GM18909 (cell line): Measurements from ENCODE around the gene HLX.
A peak's percentile ranks its signal among the peaks of the same experiment; 100 is the strongest.

Experiments
- ATAC-seq: cut with Tn5 transposase; IDR thresholded peaks from one replicate; pipeline ENCODE4 v1.9.1; 2021; ENCODE audit warnings: mild to moderate bottlenecking; ENCODE audit not compliant: unreplicated experiment, poor library complexity

The HLX gene

GRCh38 chr1:220879076-220879508 is at the start of gene HLX:
Gene HLX (plus strand): TSS chr1:220879443. CDS start chr1:220879858, 415 bp downstream.
- ATAC-seq = peak; percentile 60

- no peak for ATAC-seq
Measured at GRCh38 chr1:220833436-220833835, 45.8 kb upstream of the HLX start.

DNA sequence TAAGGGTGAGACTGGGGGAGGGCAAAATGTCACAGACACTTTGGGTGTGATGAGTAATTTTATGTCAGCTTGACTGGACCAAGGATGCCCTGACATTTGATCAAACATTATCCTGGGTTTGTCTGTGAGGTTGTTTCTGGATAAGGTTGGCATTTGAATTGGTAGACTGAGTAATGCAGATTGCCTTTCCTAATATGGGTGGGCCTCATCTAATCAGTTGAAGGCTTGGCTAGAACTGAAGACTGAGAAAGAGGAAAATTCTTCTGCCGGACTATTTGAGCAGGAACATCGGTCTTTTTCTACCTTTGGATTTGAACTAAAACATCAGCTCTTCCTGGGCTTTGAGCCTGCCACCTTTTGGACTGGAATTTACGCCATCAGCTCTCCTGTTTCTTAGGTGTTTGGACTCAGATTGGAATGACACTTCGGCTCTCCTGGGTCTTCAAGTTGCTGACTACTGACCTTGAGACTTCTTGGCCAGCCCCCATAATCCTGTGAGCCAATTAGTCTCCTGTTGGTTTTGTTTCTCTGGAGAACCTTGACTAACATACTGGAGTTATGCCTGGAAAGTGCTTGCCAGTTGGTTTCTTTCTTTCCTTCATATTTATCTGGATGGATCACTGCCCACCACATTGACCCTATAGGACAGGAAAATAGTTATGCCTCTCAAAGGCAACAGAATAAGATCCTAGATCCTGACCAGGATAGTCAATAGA is 44.9 kb upstream of the HLX start:
- ATAC-seq = no peak

DNA sequence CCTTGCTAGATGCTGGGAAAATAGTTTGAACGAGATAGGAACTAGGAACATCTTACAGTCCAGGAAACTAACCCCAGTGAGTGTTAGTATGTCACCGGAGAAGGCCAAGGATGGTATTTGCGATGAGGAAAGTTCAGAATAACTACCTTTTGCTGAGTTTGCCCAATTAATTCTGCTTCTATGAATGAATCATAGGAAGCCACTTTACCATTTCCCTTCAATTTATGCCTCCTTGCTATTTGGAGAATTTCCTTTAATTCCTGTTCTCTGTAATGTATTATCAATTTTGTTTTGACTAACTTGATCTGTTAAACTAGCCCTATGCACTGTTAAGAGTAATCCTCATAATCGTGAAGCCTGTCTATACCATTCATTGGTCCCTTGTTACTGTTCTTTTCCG is 40.7 kb upstream of the HLX start:
- no peak for ATAC-seq

DNA sequence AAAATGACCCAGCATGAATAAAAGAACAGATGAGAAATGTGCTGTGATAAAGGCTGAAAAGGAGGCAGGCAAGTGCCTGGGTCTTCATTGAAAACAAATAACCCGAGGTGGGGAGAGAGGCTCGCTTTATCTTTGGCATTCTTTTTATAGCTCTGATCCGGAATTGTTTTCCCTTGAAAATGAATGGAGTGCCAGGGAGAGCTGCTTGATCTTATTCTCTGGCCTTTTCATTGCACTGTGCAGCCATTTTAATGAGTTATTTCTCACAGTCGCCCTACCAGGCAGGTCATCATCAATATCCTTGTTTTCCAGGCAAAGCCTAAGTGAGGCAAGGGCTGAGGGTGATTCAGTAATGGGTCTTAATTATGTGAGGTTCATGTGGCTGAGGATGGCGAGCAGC is 39.8 kb upstream of the HLX start:
- no peak for ATAC-seq

- ATAC-seq = no peak
Measured at GRCh38 chr1:220841293-220841692, 38.0 kb upstream of the HLX start.

- no peak for ATAC-seq
Measured at GRCh38 chr1:220843481-220844011, 35.7 kb upstream of the HLX start.

- ATAC-seq = no peak
Measured at GRCh38 chr1:220852408-220852807, 26.8 kb upstream of the HLX start.

DNA sequence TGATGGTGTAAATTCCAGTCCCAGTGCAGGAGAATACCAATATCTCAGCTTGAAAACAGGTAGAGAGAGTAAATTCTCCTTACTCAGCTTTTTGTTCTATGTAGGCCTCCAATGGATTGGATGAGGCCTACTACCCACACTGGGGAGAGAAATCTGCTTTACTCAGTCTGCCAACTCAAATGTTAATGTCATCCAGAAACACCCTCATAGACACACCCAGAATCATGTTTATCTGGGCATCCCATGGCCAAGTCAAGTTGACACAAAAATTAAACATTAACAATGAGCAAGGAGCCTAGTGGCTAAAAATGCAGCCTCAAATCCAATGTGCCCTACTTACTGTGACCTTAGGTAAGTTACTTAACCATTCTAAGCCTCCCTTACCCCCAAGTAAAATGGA is 6.9 kb upstream of the HLX start:
- ATAC-seq = no peak

DNA sequence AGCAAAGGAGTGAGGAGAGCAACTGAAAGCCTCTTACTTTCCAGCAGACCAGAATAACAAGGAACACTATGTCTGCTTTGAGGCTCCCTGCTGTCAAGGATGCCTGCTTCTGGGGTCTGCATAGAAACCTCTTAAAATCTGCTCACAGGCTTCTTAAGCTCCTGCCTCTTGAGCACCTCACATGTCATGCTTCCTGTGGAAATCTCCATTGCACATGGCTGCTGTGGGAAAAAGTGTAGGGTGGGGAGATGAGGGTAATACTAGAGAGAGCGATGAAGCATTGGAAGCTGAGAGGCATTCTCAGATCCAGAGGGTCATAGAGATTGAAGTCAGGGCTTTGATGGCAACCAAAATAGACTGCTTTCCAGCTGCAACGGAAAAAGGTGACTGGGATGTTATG is 6.2 kb upstream of the HLX start:
- no peak for ATAC-seq

GRCh38 chr1:220873868-220874655 is 5.2 kb upstream of the HLX start:
- no peak for ATAC-seq

- ATAC-seq = no peak
Measured at GRCh38 chr1:220875260-220875659, 4.0 kb upstream of the HLX start.

- ATAC-seq = no peak
Measured at GRCh38 chr1:220876511-220877376, 2.5 kb upstream of the HLX start.

- ATAC-seq = no peak
Measured at GRCh38 chr1:220877377-220878095, 1.7 kb upstream of the HLX start.

DNA sequence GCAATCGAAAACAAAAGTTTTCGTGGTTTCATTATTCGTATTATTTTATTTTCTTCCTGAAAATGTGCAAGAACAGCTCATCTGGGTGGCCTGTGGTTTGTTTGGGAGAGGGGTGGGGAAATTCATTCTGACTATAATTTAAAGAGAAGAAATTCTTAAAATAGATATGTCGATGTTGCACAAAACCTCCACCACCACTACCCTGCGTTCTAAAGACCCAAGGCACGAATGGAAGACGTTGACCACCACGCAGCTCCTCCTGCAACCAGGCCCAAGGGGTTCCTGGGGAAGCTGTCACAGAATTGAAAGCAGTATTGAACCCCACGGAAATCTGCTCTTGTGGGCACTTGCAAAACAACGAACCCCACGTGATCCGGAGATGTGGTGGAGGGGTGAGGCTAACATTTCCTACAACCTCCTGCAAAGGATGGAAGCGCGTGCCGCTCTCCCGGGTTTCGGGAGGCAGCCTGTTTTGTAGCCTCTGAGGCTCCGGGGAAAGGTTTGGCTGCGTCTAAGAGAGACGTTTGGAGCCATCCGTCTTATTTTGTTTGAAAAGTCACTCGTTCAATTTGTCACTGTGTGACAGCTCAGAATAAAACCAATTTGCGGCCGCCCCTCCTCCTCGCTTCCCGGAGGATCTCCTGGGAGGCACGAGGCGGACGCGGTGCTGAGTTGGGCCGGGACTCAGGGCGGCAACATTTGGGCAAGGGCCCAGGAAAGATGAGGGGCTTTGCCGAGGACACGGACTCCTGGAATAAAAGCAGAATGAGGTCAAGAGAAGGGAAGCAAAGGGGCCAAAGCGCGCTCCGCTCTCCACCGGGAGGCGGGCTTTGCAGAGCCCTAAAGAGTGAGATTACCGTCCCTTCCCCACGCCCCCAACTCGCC is 810 bp upstream of the HLX start:
- ATAC-seq = peak; percentile 20

- ATAC-seq = peak; percentile 50
Measured at GRCh38 chr1:220879509-220880361, 492 bp downstream of the HLX start.

DNA sequence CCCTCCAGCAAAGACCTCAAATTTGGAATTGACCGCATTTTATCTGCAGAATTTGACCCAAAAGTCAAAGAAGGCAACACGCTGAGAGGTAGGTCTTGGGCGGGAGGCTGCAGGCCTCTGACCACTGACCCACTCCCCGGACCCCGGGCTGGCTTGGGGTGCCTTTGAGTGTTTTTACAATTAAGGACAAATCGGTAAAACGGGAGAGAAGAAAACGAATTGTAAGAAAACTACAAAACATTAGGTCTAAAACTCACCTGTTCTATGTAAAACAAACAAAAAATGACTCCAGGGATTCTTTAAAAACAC is 1.1 kb downstream of the HLX start:
- no peak for ATAC-seq
